OCI-M2 (cell line): ENCODE measurements around the gene LRMDA.

ENCODE experiments used
- DNase-seq: peaks from one replicate; lab custom pipeline; 2025; ENCODE audit not compliant: unreplicated experiment; lab: John Stamatoyannopoulos, UW

Gene LRMDA

DNA sequence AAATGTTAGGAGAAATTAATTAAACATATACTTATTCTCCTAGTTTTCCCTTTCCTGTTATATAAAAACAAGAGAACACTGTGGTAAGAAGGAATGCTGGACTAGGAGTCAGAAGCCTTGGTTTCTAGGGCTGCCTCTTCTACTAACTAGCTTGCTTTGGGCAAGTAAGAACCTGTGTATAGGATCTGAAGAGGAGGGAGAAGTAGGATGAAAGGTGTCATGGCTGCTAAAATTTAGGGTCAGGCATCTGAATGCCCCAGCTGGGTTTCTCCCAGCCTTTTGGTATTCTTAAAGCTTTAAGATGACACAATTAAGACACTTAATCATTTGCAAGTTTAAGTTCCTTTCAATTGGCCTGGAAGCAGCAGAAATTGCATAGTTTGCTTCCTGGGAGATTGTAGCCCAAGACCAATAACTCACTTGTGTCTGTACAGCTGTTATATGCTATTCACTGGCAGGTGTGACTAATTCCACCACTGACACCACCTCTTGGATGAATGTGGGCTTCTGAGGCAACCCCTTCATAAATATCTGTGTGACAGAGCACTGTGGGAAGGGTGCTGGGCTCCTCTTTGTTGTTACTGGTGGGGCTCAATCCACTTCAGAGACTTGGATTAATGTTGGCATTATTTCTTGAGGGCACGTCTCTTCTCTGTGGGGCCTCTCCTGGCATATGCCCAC is 137.2 kb downstream of the LRMDA start:
- DNase-seq = no peak

DNA sequence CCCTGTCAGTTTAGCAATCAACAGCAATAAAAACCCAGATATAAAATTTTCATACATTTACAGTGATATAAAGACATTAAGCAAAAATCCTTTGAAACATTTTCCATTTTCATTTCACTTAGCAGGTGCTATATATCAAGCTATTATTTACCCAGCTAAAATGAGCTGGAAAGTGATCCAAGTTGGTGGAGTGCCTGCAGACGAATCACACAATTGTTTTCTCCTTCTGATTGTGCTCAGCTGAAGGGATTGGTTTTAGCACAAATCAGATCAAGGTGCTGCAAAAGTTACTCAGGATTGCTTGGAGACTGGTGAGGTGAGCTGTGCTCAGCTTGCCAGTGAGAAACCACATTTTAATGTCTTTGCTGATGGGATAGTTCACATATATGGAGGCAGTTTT is 138.1 kb downstream of the LRMDA start:
- no peak for DNase-seq

DNA sequence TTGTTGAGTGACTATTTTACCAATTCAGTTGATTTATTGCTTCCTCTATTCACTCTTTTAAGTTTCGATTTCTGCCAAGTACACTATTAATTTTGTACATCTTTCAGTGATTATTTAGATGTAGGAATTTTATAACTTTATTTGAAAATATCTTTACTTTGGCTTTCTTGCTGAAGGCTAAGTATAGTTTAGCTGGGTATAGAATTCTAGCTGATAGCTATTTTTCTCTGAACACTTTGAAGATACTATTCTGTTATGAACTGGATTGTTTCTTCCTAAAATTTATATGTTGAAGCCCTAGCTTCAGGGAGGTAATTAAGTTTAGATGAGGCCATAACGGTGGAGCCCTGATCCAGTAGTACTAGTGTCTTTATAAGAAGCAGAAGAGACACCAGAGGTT is 141.1 kb downstream of the LRMDA start:
- DNase-seq = no peak

DNA sequence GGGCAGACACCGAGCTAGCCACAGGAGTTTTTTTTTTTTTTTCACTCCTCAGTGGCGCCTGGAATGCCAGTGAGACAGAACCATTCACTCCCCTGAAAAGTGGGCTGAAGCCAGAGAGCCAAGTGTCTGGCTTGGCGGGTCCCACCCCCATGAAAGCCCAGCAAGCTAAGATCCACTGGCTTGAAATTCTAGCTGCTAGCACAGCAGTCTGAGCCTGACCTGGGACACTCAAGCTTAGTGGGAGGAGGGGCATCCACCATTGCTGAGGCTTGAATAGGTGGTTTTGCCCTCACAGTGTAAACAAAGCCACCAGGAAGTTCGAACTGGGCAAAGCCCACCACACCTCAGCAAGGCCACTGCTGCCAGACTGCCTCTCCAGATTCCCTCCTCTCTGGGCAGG is 144.5 kb downstream of the LRMDA start:
- DNase-seq = no peak

DNA sequence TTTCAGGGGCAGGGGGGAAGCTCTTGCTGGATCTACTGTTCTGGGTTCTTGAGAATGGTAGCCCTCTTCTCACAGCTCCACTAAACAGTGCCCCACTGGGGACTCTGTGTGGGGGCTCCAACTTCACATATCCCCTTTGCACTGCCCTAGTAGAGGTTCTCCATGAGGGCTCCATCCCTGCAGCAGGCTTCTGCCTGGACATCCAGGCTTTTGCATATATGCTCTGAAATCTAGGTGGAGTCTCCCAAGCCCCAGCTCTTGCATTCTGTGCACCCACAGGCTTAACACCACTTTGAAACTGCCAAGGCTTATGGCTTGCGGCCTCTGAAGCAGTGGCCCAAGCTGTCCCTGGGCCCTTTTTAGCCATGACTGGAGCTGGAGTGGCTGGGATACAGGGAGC is 150.7 kb downstream of the LRMDA start:
- DNase-seq = no peak

DNA sequence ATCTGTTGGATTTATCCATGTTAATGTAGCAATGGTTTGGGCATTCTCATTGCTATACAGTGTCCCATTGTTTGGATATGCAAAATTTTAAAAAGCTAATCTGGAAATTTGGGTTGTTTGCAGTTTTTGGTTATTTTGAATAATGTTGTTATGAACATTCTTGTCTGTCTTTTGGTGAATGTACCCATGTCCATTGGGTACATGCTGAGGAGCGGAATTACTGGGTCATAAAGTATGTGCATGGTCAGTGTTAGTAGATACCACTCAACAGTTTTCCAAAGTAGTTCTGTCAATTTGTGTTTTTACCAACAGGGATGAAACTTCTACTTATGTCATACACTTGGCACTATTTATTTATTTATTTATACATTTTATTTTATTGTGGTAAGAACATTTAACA is 153.9 kb downstream of the LRMDA start:
- no peak for DNase-seq

DNA sequence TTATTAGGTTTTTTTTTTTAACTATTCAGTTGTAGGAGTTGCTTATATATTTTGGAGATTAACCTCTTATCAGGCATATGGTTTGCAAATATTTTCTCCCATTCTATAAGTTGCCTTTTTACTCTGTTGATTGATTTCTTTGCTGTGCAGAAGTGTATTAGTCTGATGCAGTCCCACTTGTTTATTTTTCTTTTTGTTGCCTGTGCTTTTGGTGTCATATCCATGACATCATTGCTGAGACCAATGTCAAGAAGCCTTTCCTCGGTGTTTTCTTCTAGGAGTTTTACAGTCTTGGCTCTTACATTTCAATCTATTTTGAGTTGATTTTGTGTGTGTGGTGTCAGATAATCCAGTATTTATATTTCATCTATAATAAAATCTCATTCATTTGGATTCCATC is 155.4 kb downstream of the LRMDA start:
- no peak for DNase-seq

DNA sequence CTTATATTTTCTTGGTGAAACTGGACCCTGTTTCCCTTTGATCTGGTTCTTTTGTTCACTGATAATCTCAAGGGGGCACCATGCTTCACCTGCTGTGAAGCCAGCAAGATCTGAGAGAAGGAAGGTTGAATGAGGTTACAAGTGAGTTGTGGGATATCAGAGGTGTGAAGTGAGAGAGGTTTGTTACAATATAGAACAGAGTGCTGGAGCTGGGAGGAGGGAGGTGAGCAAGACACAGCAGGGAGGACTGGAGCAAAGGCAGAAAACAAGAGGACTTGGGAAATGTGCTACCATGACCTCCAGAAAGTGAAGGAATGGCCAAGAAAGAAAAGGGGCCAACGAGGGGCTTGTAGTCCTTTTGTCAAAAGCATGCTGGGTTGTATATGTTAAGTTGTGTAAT is 156.6 kb downstream of the LRMDA start:
- DNase-seq = no peak

DNA sequence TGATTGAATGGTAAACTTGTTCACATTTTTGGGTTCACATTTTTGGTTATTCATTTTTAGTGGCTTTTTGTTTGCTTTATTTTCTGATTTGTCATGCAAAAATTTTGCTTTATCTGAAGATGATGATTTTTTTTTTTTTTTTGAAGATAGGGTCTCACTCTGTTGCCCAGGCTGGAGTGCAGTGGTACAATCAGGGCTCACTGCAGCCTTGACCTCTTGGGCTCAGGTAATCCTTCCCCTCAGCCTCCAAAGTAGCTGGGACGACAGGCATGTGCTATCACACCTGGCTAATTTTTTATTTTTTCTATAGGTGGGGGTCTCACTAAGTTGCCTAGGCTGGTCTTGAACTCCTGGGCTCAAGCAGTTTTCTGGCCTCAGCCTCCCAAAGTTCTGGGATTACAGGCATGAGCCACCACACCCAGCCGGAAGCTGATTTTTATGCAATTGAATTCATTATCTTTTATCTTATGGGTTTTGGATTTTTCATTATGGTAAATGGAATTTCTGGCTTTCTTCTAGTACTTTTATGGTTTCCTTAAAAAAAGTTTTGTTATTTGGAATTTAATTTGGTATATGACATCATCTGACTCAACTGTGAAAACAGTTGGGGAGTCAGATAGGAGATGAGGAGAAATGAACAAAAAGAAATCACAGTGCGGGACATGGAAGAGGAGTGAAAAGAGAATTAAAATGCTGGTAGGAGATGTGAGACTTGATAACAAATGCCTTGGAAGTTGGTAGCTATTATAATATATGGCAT is 158.7 kb downstream of the LRMDA start:
- DNase-seq = no peak

DNA sequence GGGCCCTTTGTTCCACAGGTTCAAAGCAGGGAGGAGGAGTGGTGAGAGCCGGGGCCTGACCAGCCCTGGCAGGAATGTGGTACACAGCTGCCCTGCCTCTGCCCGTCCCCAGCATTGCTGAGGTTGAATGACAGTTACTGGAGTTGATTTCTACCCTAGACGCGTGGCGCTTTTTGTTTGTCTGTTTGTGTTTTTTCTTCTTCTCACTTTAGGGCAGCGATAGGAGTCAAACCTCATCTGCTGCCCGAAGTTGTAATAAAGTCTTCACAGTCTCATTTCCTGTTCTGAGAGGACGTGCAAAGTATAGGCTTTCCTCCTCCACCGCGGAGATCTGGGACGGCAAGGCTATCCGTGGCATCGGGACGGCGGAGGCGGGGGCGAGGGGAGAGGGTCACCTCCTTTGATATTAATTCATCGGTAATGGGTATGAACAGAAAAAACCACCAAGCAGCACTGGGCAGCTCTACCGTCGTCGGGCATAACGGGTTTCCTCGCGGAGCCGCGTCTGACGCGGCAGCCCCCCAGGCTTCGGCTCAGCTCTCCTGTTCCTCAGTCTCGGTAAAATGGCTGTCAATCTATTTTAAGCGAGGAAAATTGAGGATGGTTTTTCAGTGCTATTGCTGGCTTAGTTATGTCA is 160.8 kb downstream of the LRMDA start:
- DNase-seq = no peak

DNA sequence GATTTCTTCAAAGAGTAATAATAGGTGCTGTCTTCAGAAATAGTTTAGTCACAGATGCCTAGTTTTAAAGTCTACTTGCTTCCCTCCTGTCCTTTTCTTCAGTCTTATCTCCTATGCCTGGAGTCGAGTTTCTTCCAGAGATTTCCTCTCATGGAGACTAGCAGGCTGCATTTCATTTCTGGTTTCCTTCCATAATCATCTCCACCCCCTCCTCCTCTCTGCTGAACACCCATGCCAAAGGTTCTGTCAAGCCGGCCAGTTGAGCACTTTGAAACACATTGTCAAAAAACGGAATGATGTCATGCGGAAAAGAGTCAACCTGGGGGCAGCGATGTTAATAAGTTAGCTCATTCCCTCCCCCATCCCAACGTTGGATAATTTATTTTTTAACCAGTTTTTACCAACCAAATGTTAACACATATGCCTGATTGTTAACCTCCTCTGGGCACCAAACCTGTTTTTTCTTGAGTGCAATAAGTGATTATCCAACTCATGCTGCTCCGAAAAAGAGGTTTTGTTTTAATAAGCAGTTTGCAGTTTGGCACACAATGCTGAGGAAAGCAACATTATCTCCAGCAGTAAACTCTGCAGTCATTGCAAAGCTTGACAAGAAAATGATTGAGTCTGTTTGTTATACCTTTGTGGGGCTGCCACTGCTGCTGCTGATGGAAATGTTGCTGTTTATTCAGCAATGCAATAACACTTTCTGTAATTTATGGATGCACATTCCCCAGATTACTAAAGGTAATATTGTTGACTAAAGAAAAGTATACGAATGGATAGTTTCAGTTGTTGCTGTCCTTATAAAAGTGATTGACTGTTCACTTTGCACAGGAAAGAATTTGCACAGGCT is 161.6 kb downstream of the LRMDA start:
- DNase-seq = no peak

DNA sequence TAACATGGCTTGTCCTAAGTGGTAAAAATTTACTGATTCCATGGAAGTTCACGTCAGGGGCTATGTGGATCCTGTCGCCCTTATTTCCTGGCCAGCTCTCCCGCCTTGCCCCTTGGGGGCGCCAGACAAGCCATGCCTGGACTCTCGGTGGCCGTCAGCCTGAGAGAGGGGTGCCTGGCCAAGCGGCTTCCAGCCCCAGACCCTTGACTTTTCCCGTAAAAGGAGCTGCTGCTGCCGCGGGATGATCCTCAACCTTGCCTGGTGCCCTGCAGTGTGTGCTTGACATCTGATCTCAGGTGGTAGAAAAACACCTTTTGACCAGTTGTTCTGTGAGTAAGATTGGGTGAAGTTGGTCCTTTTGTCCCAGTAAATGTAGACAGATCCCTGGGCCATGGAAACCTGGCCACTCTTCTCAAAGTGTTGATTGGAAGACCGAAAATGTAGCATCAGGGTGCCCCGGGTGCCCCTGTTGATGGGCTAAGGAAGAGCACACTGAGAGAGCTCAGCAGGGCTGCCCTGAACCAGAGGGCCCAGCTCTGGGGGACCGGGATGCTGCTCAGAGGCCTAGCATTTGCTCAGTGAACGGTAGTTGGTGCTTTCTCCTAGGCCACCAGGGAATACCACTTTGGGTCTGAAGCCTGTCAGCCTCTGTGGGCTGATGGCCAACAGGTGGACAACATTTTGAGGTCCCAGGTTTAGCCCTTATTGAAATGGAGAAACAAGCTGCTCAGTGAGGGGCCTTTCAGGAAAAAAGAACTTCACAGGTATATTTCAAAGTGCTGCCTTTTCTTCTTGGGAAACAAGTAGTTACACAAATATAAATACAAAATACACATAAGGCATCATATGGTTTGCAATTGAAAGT is 162.5 kb downstream of the LRMDA start:
- DNase-seq = no peak

DNA sequence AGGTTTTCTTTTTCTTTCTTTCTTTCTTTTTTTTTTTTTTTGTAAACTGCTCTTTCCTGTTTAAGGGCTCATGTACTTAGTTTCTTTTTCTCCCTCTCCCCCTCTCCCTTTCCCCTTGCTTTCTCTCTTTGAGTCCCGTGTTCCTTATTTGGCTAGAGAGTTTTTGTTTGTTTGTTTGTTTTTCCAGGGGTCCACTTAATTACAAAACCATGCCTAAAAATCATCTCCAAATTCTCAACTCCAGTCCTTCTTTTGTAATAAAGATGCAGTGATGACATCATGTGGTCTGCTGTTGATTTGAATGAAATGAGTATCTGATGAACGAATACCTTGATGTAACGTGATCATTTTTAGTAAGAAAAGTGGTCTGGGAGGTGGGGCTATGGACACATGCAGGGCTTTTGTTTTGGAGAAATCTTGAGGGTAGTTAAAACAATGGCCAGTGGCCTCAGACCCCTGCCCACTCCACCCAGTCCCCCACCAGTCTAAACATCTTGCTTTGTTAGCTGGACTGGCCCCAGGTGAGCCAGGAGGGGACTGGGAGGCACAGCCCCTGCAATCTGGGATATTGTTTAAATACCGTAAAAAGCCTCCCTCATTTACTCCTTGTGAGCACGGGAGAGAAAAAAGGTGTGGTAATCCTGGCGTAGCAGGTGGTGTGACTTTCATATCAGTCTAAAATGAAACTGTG is 165.7 kb downstream of the LRMDA start:
- no peak for DNase-seq

DNA sequence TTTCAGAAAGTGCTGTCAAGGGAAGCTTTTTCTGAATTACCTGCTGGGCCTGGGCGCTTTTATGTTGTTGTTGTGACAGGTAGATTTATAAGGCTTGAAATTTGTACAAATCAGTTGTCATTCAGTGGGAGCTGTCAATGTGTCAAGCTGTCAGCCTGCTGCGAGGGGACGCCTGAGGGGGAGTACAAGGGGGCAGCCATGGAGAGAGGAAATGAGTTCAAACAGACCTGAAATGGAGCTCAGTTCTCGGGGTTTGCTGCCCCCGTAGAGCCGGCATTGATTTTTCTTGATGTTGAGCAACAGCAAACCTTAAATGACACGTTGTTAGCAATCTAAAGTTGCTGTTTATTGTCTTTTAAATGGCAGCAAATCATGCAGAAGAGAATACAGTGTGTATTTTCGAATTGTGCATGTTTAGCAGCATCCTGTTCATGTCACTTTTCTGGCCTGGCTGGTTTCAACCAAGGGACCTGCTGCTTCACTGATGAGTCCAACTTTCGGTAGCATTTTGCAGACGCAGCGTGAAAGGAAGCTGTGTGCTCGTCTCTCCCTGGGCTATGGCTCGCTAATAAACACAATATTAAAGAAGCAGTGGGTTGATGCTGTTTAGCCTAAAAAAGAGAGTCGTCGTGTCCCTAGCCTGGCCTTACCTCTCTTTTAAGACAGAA is 166.5 kb downstream of the LRMDA start:
- DNase-seq = no peak

DNA sequence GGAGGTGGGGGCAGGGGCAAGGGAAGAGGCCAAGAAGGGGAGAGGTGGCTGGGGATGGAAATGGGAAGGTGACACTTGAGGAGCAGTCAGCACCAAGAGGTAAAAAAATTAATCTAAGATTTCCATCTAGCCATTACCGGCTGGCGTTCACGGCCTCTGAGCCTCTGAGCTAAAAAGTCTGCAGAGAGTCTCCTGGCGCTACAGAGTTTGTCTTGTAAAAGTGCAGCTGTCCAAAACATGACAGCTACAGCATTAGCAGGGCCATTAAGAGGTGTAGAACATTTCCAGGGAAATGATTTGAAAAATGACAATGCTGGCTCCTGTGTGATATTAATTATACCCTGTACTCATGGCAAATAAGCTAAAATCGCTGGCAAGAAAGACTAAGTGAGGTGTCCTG is 167.6 kb downstream of the LRMDA start:
- no peak for DNase-seq

DNA sequence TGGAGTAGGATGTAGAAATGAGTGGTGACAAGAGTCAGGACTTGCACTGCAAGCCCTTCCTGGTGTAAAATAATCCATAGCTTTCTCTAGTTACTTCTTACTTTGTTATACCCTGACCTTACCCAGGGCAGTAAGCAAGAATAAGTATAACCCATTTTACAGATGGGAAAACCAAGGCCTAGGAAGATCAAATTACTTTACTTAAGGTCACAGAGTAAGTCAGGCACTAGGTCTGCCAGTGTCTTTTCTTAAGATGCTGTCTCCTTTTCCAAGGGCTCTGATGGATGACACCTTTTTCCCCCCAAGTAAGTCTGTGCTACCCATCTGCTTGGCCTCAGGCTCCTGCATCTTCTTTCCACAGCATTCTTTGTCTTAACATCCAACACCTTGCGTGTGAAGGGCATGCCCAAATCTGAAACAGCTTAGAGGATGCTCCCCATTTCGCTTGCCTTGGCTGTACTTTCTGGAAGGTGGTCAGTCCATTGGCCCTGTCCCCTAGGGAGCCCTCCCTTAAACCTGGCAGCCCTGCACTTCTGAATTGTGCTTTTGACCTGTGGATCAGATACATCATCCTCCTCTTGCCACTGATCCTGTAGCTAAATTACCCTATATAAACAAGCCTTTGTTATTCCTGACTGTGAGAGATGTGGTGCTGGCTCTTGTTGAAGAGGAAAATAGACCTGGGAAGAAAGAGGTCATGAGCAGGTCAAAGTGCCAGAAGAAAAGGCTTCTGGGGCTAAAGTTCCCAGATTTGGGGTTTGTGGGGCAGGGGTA is 168.6 kb downstream of the LRMDA start:
- DNase-seq = no peak

DNA sequence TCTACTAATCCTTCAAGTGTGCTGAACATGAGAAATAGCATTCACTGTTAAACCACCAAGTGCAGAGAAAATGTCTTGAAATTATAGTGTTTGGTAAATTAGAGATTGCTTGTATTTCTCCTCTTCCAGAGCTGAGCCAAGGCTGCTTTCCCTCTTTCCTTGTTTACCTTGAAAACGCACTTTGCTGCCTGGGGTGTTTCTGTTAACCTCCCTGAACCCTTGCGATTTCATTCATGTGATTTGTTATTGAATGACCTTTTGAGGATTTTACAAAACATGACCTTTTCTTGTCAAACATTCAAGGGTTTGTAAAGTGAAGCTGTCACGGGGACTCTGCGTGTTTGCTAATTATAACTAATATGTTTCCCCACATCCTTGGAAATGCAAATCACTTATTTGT is 169.4 kb downstream of the LRMDA start:
- no peak for DNase-seq

DNA sequence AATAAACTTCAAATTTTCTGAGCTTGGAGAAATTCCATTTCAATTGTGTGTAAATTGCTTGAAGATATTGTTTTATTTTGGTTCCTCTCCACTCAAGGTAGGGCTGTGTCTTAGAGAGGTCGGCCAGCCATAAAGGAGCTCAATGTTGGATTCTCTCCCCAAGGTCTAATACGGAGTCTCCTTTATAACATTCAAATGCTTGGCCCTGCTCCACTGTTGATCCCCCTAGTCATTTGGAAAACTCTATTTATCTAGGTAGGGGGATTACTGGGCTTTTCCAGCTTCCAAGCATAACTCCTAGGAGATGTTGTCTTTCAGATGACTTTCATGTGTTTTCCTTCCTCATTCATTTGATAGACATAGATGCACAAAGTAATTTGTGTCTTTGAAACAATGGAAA is 170.9 kb downstream of the LRMDA start:
- no peak for DNase-seq

DNA sequence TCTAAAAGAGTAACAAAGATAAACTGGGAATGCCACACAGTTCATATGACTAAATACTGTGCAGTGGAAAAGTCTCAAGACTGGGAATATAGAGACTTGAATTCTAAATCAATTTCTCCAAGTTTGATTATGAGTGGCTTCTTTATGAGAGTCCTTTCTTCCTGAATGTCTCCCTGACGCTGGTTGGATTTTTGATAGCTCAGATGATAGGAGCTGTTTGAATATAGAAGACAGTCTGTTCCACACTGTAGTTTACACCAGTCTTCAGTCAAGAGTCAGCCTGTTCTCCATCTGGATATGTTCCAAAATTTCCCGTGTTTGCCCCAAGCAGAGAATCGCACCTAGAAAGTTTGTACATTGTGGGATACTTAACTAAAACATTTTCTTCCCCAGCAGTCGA is 173.7 kb downstream of the LRMDA start:
- DNase-seq = no peak
